KMS-11 (cell line): Measurements from ENCODE around the gene PTPN14.

ENCODE experiments used
- H2AFZ ChIP-seq: fragments of 200-600 bp; sonication (generic); 2 replicates; pipeline ENCODE4 v1.6.1; 2016; ENCODE audit warnings: antibody characterized with exemption, mixed run types, low read depth
- H3K27ac ChIP-seq: fragments of 200-600 bp; sonication (generic); 2 replicates; pipeline ENCODE4 v1.6.1; 2016; ENCODE audit warnings: mild to moderate bottlenecking, mixed run types
- H3K27me3 ChIP-seq: fragments of 200-600 bp; sonication (generic); 2 replicates; pipeline ENCODE4 v1.6.1; 2017; ENCODE audit warnings: mild to moderate bottlenecking, low read depth, mixed run types, moderate library complexity; ENCODE audit not compliant: insufficient read depth
- H3K36me3 ChIP-seq: fragments of 200-600 bp; sonication (generic); 2 replicates; pipeline ENCODE4 v1.6.1; 2017; ENCODE audit warnings: mild to moderate bottlenecking, mixed run types; ENCODE audit not compliant: insufficient read depth
- H3K4me1 ChIP-seq: fragments of 200-600 bp; sonication (generic); 2 replicates; pipeline ENCODE4 v1.6.1; 2016; ENCODE audit warnings: mild to moderate bottlenecking, low read depth, mixed run types; ENCODE audit not compliant: poor library complexity, severe bottlenecking
- H3K4me2 ChIP-seq: fragments of 200-600 bp; sonication (generic); 2 replicates; pipeline ENCODE4 v1.7.0; 2016; ENCODE audit warnings: mild to moderate bottlenecking, mixed run types
- H3K4me3 ChIP-seq: fragments of 200-600 bp; sonication (generic); IDR thresholded peaks from 2 replicates; pipeline ENCODE4 v1.6.1; 2017; ENCODE audit warnings: low read depth, low read length, mixed read lengths; ENCODE audit not compliant: insufficient read depth
- H3K79me2 ChIP-seq: fragments of 200-600 bp; sonication (generic); 2 replicates; pipeline ENCODE4 v1.6.1; 2016; ENCODE audit warnings: low read depth, mixed run types; ENCODE audit not compliant: insufficient read depth
- H3K9ac ChIP-seq: fragments of 200-600 bp; sonication (generic); 2 replicates; pipeline ENCODE4 v1.6.1; 2016; ENCODE audit warnings: mild to moderate bottlenecking, mixed run types
- H4K20me1 ChIP-seq: fragments of 200-600 bp; sonication (generic); 2 replicates; pipeline ENCODE4 v1.6.1; 2016; ENCODE audit warnings: mild to moderate bottlenecking, mixed run types; ENCODE audit not compliant: insufficient read depth
- CTCF ChIP-seq: fragments of 200-600 bp; sonication (generic); conservative IDR thresholded peaks from 2 replicates; pipeline ENCODE4 v1.6.1; 2017; ENCODE audit warnings: low read depth, mild to moderate bottlenecking, antibody characterized with exemption, low read length, moderate library complexity, mixed read lengths

Gene PTPN14

DNA sequence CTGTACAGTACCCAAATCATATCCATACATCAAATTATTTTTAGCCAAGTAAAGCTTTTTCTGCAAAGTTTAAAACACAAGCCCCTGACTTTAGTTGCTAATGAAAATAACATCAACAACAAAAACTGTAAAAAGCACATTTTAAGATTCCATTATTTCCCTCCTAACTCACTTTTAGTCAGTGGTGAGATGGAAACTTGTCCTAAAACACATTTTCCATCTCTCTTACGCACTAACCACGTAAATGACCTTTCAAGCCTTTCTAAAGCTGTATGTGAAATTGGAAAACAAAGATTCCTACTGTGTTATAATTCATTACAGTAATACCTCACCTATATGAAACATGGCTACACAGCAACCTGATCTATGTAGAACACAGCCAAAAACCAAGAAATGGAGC is 77.5 kb downstream of the PTPN14 start:
- no peak overlapping the region for H3K27ac ChIP-seq
- no peak overlapping the region for H3K9ac ChIP-seq
- TF ChIP-seq CTCF, result no peak
- no peak overlapping the region for H2AFZ ChIP-seq
- no peak overlapping the region for H3K4me3 ChIP-seq
- H3K4me1 ChIP-seq, result no peaks in the 10 kb centered on the region
- H4K20me1 ChIP-seq, result no peaks in the 10 kb centered on the region
- H3K79me2 ChIP-seq, result no peaks in the 10 kb centered on the region
- H3K27me3 ChIP-seq, result no peaks in the 10 kb centered on the region
- no peak overlapping the region for H3K4me2 ChIP-seq
- H3K36me3 ChIP-seq, result no peaks in the 10 kb centered on the region

- Histone ChIP-seq H3K27me3 (no peaks in the 10 kb centered on the region), H2AFZ (no peak overlapping the region), H3K27ac (no peak overlapping the region), H3K4me1 (no peaks in the 10 kb centered on the region), H4K20me1 (no peaks in the 10 kb centered on the region), H3K4me3 (no peak overlapping the region), H3K36me3 (no peaks in the 10 kb centered on the region), H3K4me2 (no peak overlapping the region), H3K79me2 (no peaks in the 10 kb centered on the region), H3K9ac (no peak overlapping the region)
- TF ChIP-seq CTCF, result no peak
Measured at GRCh38 chr1:214473387-214473786, 78.0 kb downstream of the PTPN14 start.

- H3K27me3 ChIP-seq, result no peaks in the 10 kb centered on the region
- H3K4me2 ChIP-seq, result no peak overlapping the region
- no peak overlapping the region for H3K4me3 ChIP-seq
- no peak overlapping the region for H2AFZ ChIP-seq
- no peaks in the 10 kb centered on the region for H3K36me3 ChIP-seq
- no peak overlapping the region for H3K27ac ChIP-seq
- TF ChIP-seq CTCF, result no peak
- no peaks in the 10 kb centered on the region for H3K4me1 ChIP-seq
- H3K9ac ChIP-seq, result no peak overlapping the region
- H4K20me1 ChIP-seq, result no peaks in the 10 kb centered on the region
- H3K79me2 ChIP-seq, result no peaks in the 10 kb centered on the region
Measured at GRCh38 chr1:214472364-214472763, 79.0 kb downstream of the PTPN14 start.

- Histone ChIP-seq H3K36me3 (no peaks in the 10 kb centered on the region), H3K4me3 (no peak overlapping the region), H3K79me2 (no peaks in the 10 kb centered on the region), H3K27me3 (no peaks in the 10 kb centered on the region), H3K4me2 (no peak overlapping the region), H3K4me1 (no peaks in the 10 kb centered on the region), H3K9ac (no peak overlapping the region), H4K20me1 (no peaks in the 10 kb centered on the region), H2AFZ (no peak overlapping the region), H3K27ac (no peak overlapping the region)
- no peak for TF ChIP-seq CTCF
Measured at GRCh38 chr1:214471458-214471857, 79.9 kb downstream of the PTPN14 start.

DNA sequence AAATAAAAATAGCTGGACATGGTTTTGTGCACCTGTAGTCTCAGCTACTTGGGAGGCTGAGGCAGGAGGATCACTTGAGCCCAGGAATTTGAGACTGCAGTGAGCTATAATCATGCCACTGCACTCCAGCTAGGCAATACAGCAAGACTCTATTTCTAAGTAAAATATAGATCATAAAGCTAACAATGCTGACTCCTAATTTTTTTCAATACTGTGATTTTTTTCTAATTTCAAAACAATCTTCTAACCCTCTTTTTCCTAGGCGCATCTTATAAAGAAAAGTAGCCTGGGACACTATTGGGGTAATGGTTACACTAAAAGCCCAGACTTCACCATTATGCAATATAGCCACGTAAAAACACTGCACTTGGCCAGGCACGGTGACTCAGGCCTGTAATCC is 81.3 kb downstream of the PTPN14 start:
- TF ChIP-seq CTCF, result no peak
- no peak overlapping the region for H3K9ac ChIP-seq
- no peaks in the 10 kb centered on the region for H4K20me1 ChIP-seq
- H3K4me2 ChIP-seq, result no peak overlapping the region
- H3K27ac ChIP-seq, result no peak overlapping the region
- no peak overlapping the region for H2AFZ ChIP-seq
- no peak overlapping the region for H3K4me3 ChIP-seq
- no peaks in the 10 kb centered on the region for H3K4me1 ChIP-seq
- H3K27me3 ChIP-seq, result no peaks in the 10 kb centered on the region
- no peaks in the 10 kb centered on the region for H3K79me2 ChIP-seq
- no peaks in the 10 kb centered on the region for H3K36me3 ChIP-seq
